HUES48 (cell line): Measurements from ENCODE around the gene PLEKHA8.
"Not testable (repeated sequence)": the region's sequence is repeated elsewhere in the genome, so short reads cannot be mapped to it uniquely, and the experiment has no call there.

Experiments used
- H3K27ac ChIP-seq: one replicate; pipeline ENCODE4 v1.7.0; 2013; ENCODE audit warnings: low read depth, low read length, inconsistent platforms
- H3K27me3 ChIP-seq: 2 replicates; pipeline ENCODE4 v1.6.1; 2013; ENCODE audit warnings: mild to moderate bottlenecking, low read length; ENCODE audit not compliant: control insufficient read depth, insufficient read depth
- H3K36me3 ChIP-seq: 2 replicates; pipeline ENCODE4 v1.6.1; 2013; ENCODE audit warnings: low read length; ENCODE audit not compliant: control insufficient read depth, insufficient read depth
- H3K4me1 ChIP-seq: 2 replicates; pipeline ENCODE4 v1.6.1; 2013; ENCODE audit warnings: mild to moderate bottlenecking, low read length; ENCODE audit not compliant: control insufficient read depth, insufficient read depth
- H3K4me3 ChIP-seq: 2 replicates; pipeline ENCODE4 v1.5.1; 2013; ENCODE audit warnings: mild to moderate bottlenecking, low read depth, low read length
- H3K9ac ChIP-seq: 2 replicates; pipeline ENCODE4 v1.6.1; 2013; ENCODE audit warnings: mild to moderate bottlenecking, low read depth, low read length, moderate library complexity
- H3K9me3 ChIP-seq: 2 replicates; pipeline ENCODE4 v1.6.1; 2013; ENCODE audit warnings: low read length; ENCODE audit not compliant: control insufficient read depth, insufficient read depth

The PLEKHA8 gene

GRCh38 chr7:30038196-30038980 is 10.2 kb downstream of the PLEKHA8 start:
- no peaks in the 10 kb centered on the region for H3K27me3 ChIP-seq
- H3K36me3 ChIP-seq, result no peaks in the 10 kb centered on the region
- no peak overlapping the region for H3K27ac ChIP-seq
- peaks cover 21% of the 10 kb centered on the region for H3K4me1 ChIP-seq
- no peaks in the 10 kb centered on the region for H3K9me3 ChIP-seq
- H3K9ac ChIP-seq, result no peak overlapping the region
- no peak overlapping the region for H3K4me3 ChIP-seq

GRCh38 chr7:30040938-30041337 is 12.7 kb downstream of the PLEKHA8 start:
- Histone ChIP-seq H3K9ac (no peak overlapping the region), H3K27me3 (no peaks in the 10 kb centered on the region), H3K4me1 (peaks cover 21% of the 10 kb centered on the region), H3K4me3 (no peak overlapping the region), H3K36me3 (peaks cover 12% of the 10 kb centered on the region), H3K9me3 (no peaks in the 10 kb centered on the region), H3K27ac (no peak overlapping the region)

DNA sequence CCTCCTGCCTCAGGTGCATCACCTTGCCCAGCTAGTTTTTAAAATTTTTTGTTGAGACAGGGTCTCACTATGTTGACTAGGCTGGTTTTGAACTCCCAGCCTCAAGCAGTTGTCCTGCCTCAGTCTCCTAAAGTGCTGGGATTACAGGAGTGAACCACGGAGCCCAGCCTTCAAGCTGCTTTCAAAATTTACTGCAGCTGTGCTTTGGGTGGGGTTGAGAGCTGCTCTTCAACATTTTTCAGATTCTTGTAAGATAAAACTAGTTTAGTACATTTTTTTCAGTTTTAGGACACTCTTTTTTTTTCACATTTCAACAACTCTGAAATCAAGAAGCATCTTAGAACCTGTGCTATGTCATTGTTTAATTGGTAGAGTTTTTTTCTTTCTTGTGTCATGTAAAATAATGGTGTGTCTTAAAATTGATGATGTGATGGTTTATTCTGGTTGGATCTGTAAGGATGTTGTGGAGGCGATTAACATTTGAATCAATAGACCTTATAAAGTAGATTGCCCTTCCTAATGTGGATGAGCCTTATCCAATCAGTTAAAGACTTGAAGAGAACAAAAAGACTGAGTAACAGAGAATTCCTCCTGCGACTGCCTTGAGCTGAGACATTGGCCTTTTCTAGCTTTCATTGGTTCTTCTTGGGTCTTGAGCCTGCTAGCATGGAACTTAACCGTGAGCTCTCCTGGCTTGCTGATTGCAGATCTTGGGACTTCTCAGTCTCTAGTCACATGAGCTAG is 13.5 kb downstream of the PLEKHA8 start:
- H3K4me3 ChIP-seq, result no peak overlapping the region
- H3K27ac ChIP-seq, result no peak overlapping the region
- H3K4me1 ChIP-seq, result peaks cover 21% of the 10 kb centered on the region
- H3K36me3 ChIP-seq, result peaks cover 20% of the 10 kb centered on the region
- no peaks in the 10 kb centered on the region for H3K9me3 ChIP-seq
- no peak overlapping the region for H3K9ac ChIP-seq
- no peaks in the 10 kb centered on the region for H3K27me3 ChIP-seq

- no peaks in the 10 kb centered on the region for H3K9me3 ChIP-seq
- no peaks in the 10 kb centered on the region for H3K27me3 ChIP-seq
- H3K9ac ChIP-seq, result no peak overlapping the region
- peaks cover 59% of the 10 kb centered on the region for H3K36me3 ChIP-seq
- H3K27ac ChIP-seq, result no peak overlapping the region
- H3K4me1 ChIP-seq, result peaks cover 14% of the 10 kb centered on the region
- no peak overlapping the region for H3K4me3 ChIP-seq
These were observed 18.0 kb downstream of the PLEKHA8 start for GRCh38 chr7:30046127-30046770.

GRCh38 chr7:30047124-30047523 is 18.9 kb downstream of the PLEKHA8 start:
- H3K9me3 ChIP-seq, result no peaks in the 10 kb centered on the region
- H3K27me3 ChIP-seq, result no peaks in the 10 kb centered on the region
- peaks cover 6% of the 10 kb centered on the region for H3K4me1 ChIP-seq
- no peak overlapping the region for H3K9ac ChIP-seq
- no peak overlapping the region for H3K27ac ChIP-seq
- H3K4me3 ChIP-seq, result no peak overlapping the region
- H3K36me3 ChIP-seq, result peaks cover 62% of the 10 kb centered on the region

DNA sequence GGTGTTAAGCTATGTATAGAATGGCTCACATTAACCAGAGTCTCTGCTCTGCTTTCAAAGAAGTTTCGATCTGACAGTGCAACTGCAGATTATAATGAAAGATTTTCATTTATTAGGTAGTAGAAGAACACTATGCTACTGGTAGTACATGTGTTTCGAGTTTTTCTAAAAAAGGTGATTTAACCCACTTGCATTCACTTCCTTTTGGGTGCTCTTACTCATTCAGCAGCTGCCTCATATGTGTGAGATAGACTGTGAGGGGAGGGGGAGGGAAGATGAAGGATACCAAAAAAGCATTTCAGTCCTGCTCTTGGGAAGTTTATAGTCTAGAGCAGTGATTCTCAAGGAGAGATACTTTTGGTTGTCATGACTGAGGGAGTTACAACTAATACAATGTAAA is 20.4 kb downstream of the PLEKHA8 start:
- Histone ChIP-seq H3K4me1 (no peaks in the 10 kb centered on the region), H3K9me3 (no peaks in the 10 kb centered on the region), H3K36me3 (peaks cover 76% of the 10 kb centered on the region), H3K4me3 (no peak overlapping the region), H3K27me3 (no peaks in the 10 kb centered on the region), H3K27ac (no peak overlapping the region), H3K9ac (no peak overlapping the region)

- H3K27ac ChIP-seq, result no peak overlapping the region
- H3K4me3 ChIP-seq, result no peak overlapping the region
- H3K9me3 ChIP-seq, result no peaks in the 10 kb centered on the region
- no peaks in the 10 kb centered on the region for H3K27me3 ChIP-seq
- H3K36me3 ChIP-seq, result peaks cover 82% of the 10 kb centered on the region
- no peaks in the 10 kb centered on the region for H3K4me1 ChIP-seq
- H3K9ac ChIP-seq, result no peak overlapping the region
These were observed 21.0 kb downstream of the PLEKHA8 start for GRCh38 chr7:30049173-30049572.

DNA sequence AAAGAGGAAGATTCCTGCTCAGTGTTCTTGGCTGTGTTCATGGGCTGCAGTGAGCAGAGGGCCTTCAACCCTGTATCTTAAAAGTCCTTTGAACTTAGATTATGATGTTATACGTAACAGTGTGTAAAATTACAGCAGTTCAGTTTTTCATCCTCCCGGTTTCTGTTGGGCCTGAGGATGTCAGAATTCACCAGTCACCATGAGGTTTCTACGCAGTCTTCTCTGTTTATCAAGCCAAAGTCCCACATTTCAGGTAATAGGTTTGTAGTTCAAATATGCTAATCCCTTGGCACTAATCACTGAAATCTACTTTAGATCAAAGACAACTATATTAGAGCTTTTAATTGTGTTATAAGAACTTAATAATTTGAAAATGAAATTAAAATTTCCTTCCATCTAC is 24.9 kb downstream of the PLEKHA8 start:
- H3K4me3 ChIP-seq, result no peak overlapping the region
- H3K27ac ChIP-seq, result no peak overlapping the region
- H3K36me3 ChIP-seq, result peaks cover 77% of the 10 kb centered on the region
- no peaks in the 10 kb centered on the region for H3K4me1 ChIP-seq
- H3K9me3 ChIP-seq, result no peaks in the 10 kb centered on the region
- H3K9ac ChIP-seq, result no peak overlapping the region
- no peaks in the 10 kb centered on the region for H3K27me3 ChIP-seq

- no peak overlapping the region for H3K9ac ChIP-seq
- no peaks in the 10 kb centered on the region for H3K4me1 ChIP-seq
- H3K27ac ChIP-seq, result no peak overlapping the region
- H3K9me3 ChIP-seq, result no peaks in the 10 kb centered on the region
- H3K36me3 ChIP-seq, result peaks cover 71% of the 10 kb centered on the region
- H3K4me3 ChIP-seq, result no peak overlapping the region
- no peaks in the 10 kb centered on the region for H3K27me3 ChIP-seq
These were observed 29.5 kb downstream of the PLEKHA8 start for GRCh38 chr7:30057741-30058140.

GRCh38 chr7:30061786-30062185 is 33.6 kb downstream of the PLEKHA8 start:
- H3K27ac ChIP-seq, H3K9me3 ChIP-seq, H3K4me1 ChIP-seq, H3K27me3 ChIP-seq, H3K9ac ChIP-seq, H3K4me3 ChIP-seq: not testable (repeated sequence)
- peaks cover 73% of the 10 kb centered on the region for H3K36me3 ChIP-seq

DNA sequence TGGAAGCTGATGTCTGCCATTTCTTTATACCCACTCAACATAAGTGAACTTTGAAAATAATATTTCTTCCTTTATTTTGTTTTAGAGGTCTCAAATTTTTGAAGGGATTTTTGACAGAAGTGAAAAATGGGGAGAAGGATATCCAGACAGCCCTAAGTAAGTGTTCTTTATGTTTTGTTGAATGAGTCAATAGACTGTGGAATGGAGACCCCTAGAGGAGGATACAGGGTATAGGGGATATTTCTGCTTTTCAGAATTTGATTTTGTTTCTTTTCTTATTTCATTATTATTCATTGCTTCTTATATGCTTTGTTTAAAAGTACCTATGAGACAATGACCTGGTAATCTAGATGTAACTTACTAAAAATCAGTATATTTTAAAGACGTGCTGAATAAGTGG is 34.4 kb downstream of the PLEKHA8 start:
- H3K9me3 ChIP-seq, result no peaks in the 10 kb centered on the region
- H3K4me3 ChIP-seq, result no peak overlapping the region
- H3K27me3 ChIP-seq, result no peaks in the 10 kb centered on the region
- no peak overlapping the region for H3K27ac ChIP-seq
- no peaks in the 10 kb centered on the region for H3K4me1 ChIP-seq
- H3K9ac ChIP-seq, result no peak overlapping the region
- H3K36me3 ChIP-seq, result peaks cover 73% of the 10 kb centered on the region
